ENCODE data around the gene VTI1A.

GRCh38 chr10:112842832-112843360 lies 395.9 kb downstream of the VTI1A start:
- no peak for TF ChIP-seq CTCF (IDR thresholded peaks at IDR 0.05; ENCODE audit: poor library complexity)
- no peak for TF ChIP-seq EZH2 (IDR thresholded peaks at IDR 0.05; ENCODE audit: borderline replicate concordance)
